Liver (tissue), 9 donors: ENCODE measurements around the gene ARL13B. TPM values are rescaled to one million over a fixed set of nuclear protein-coding genes. Genes with fewer than 3 reads are reported as not detected.
"Not testable (repeated sequence)": the region's sequence is repeated elsewhere in the genome, so short reads cannot be mapped to it uniquely, and the experiment has no call there.

Experiments
- DNase-seq: peaks from one replicate; pipeline ENCODE4 v3.0.0-alpha.2; 2017; ENCODE audit warnings: low spot score
- H3K27ac ChIP-seq, 2 donors: one replicate each; pipeline ENCODE4 v1.7.0; 2013; ENCODE audit warnings: inconsistent platforms in 2 of 2, low read length in 2 of 2, control low read depth in 1 of 2, low read depth in 1 of 2, mild to moderate bottlenecking in 1 of 2
- H3K27me3 ChIP-seq, 4 donors: one replicate each; pipeline versions ENCODE4 v1.6.1 to v1.7.0; 2013; ENCODE audit warnings: low read length in 3 of 4, inconsistent platforms in 1 of 4, mild to moderate bottlenecking in 1 of 4, moderate library complexity in 1 of 4; ENCODE audit not compliant: control insufficient read depth in 4 of 4, insufficient read depth in 4 of 4
- H3K36me3 ChIP-seq, 4 donors: one replicate each; pipeline versions ENCODE4 v1.6.1 to v1.7.0; 2013; ENCODE audit warnings: low read length in 3 of 4, mild to moderate bottlenecking in 3 of 4, low read depth in 1 of 4, moderate library complexity in 1 of 4; ENCODE audit not compliant: control insufficient read depth in 4 of 4, insufficient read depth in 3 of 4
- H3K4me1 ChIP-seq, 4 donors: one replicate each; pipeline versions ENCODE4 v1.6.1 to v1.7.0; 2013; ENCODE audit warnings: low read length in 3 of 4, mild to moderate bottlenecking in 3 of 4, moderate library complexity in 1 of 4; ENCODE audit not compliant: control insufficient read depth in 4 of 4, insufficient read depth in 4 of 4
- H3K4me3 ChIP-seq, 3 donors: one replicate each; pipeline versions ENCODE4 v1.6.1 to v1.7.0; 2013; ENCODE audit warnings: low read length in 3 of 3, control low read depth in 1 of 3, low read depth in 1 of 3, mild to moderate bottlenecking in 1 of 3
- H3K9ac ChIP-seq, 2 donors: one replicate each; pipeline ENCODE4 v1.7.0; 2013; ENCODE audit warnings: low read length in 2 of 2, mild to moderate bottlenecking in 2 of 2, moderate library complexity in 2 of 2, control low read depth in 1 of 2, low read depth in 1 of 2
- H3K9me3 ChIP-seq, 4 donors: one replicate each; pipeline versions ENCODE4 v1.6.1 to v1.7.0; 2013; ENCODE audit warnings: low read length in 3 of 4; ENCODE audit not compliant: control insufficient read depth in 4 of 4
- ATF3 ChIP-seq: IDR thresholded peaks from 2 replicates; pipeline ENCODE4 v1.6.1; 2016; ENCODE audit warnings: antibody characterized with exemption
- CTCF ChIP-seq: fragments of 150-350 bp; IDR thresholded peaks from 2 replicates; pipeline ENCODE4 v1.5.1; 2017; ENCODE audit warnings: improper control_type of control experiment, low read depth, low read length; ENCODE audit not compliant: missing input control
- FOXA1 ChIP-seq: IDR thresholded peaks from 2 replicates; pipeline ENCODE4 v1.6.1; 2016; ENCODE audit warnings: antibody characterized with exemption
- FOXA2 ChIP-seq: IDR thresholded peaks from 2 replicates; pipeline ENCODE4 v1.6.1; 2016; ENCODE audit warnings: antibody characterized with exemption
- GABPA ChIP-seq, 2 donors: IDR thresholded peaks in 1 of 2; conservative IDR thresholded peaks in 1 of 2; 2 replicates each; pipeline ENCODE4 v1.6.1; 2016; ENCODE audit warnings: antibody characterized with exemption in 2 of 2, mild to moderate bottlenecking in 1 of 2, moderate library complexity in 1 of 2
- HNF4A ChIP-seq, 2 donors: conservative IDR thresholded peaks; 2 replicates each; pipeline ENCODE4 v1.6.1; 2016; ENCODE audit warnings: antibody characterized with exemption in 2 of 2, mild to moderate bottlenecking in 2 of 2
- HNF4G ChIP-seq: IDR thresholded peaks from 2 replicates; pipeline ENCODE4 v1.6.1; 2016; ENCODE audit warnings: antibody characterized with exemption
- JUND ChIP-seq, 2 donors: IDR thresholded peaks; 2 replicates each; pipeline ENCODE4 v1.6.1; 2016; ENCODE audit warnings: antibody characterized with exemption in 2 of 2
- NR2F2 ChIP-seq: IDR thresholded peaks from 2 replicates; pipeline ENCODE4 v1.6.1; 2016; ENCODE audit warnings: antibody characterized with exemption
- RAD21 ChIP-seq, 2 donors: IDR thresholded peaks; 2 replicates each; pipeline ENCODE4 v1.6.1; 2016; ENCODE audit warnings: antibody characterized with exemption in 2 of 2, mild to moderate bottlenecking in 2 of 2
- REST ChIP-seq: IDR thresholded peaks from 2 replicates; pipeline ENCODE4 v1.6.1; 2016; ENCODE audit warnings: antibody characterized with exemption, mild to moderate bottlenecking
- RXRA ChIP-seq, 2 donors: IDR thresholded peaks; 2 replicates each; pipeline ENCODE4 v1.6.1; 2017 to 2018; ENCODE audit warnings: antibody characterized with exemption in 2 of 2, mild to moderate bottlenecking in 1 of 2
- SP1 ChIP-seq: IDR thresholded peaks from 2 replicates; pipeline ENCODE4 v1.6.1; 2018; ENCODE audit warnings: antibody characterized with exemption, mild to moderate bottlenecking
- TAF1 ChIP-seq: conservative IDR thresholded peaks from 2 replicates; pipeline ENCODE4 v1.6.1; 2016; ENCODE audit warnings: antibody characterized with exemption, mild to moderate bottlenecking
- YY1 ChIP-seq: IDR thresholded peaks from 2 replicates; pipeline ENCODE4 v1.6.1; 2016; ENCODE audit warnings: antibody characterized with exemption, mild to moderate bottlenecking
- ZBTB33 ChIP-seq: IDR thresholded peaks from 2 replicates; pipeline ENCODE4 v1.6.1; 2016; ENCODE audit warnings: antibody characterized with exemption
- WGBS: extraction: QIAGEN DNeasy Blood & Tissue Kit; methylation state at CpG from one replicate; pipeline ENCODE4 v1.1.7; 2013; 5-methylcytosine and 5-hydroxymethylcytosine counted together
- polyA plus RNA-seq, 2 donors: library from polyadenylated mRNA; stranded (reverse) in 1 of 2; unstranded in 1 of 2; fragments of 200-250 nt in 1 of 2; fragments of >200 nt in 1 of 2; fragmentation: Nextera tagmentation in 1 of 2; extraction: Ambion mirVana in 1 of 2; gene quantifications; one replicate each; pipeline versions ENCODE4 v1.2.1 to v1.2.3, GENCODE V29; 2013 to 2015
- total RNA-seq, 2 donors: library from RNA; depleted of rRNA; stranded (reverse); fragments of >200 nt; gene quantifications; one replicate each; pipeline ENCODE4 v1.2.3, GENCODE V29; 2014
- donor health status: healthy.
- donor health status: healthy.
- donor health status: healthy.
- donor health status: healthy.
- donor health status: healthy.

Gene ARL13B
- total and polyA plus RNA-seq, 4 donors = 3.0 to 5.8 (median 3.5) TPM

- TF ChIP-seq YY1 = no peak
- TF ChIP-seq JUND (IDR thresholded peaks at IDR 0.05) = no peak
- TF ChIP-seq FOXA2 = no peak
- TF ChIP-seq REST = no peak
- no peak for TF ChIP-seq ATF3
- TF ChIP-seq NR2F2 = no peak
- no peak for TF ChIP-seq HNF4A (conservative IDR thresholded peaks at IDR 0.05)
- TF ChIP-seq RXRA (IDR thresholded peaks at IDR 0.05) = no peak
- no peak for TF ChIP-seq ZBTB33
- 94% methylated on average over 3 of the region's 3 CpGs for WGBS
- Histone ChIP-seq H3K27ac (no peak overlapping the region), H3K4me1 (no peaks in the 10 kb centered on the region), H3K27me3 (no peaks in the 10 kb centered on the region), H3K4me3 (no peak overlapping the region), H3K36me3 (peaks cover 0 to 8% (median 2%) of the 10 kb centered on the region in 4 donors), H3K9me3 (no peaks in the 10 kb centered on the region), H3K9ac (no peak overlapping the region)
- no peak for DNase-seq
Measured at GRCh38 chr3:94076055-94076454, 96.1 kb downstream of the ARL13B start.

GRCh38 chr3:94080552-94080951, 100.6 kb downstream of the ARL13B start:
- not testable (repeated sequence) for H3K27me3 ChIP-seq, H3K27ac ChIP-seq, H3K9ac ChIP-seq, H3K4me3 ChIP-seq, H3K36me3 ChIP-seq, DNase-seq, H3K9me3 ChIP-seq, H3K4me1 ChIP-seq
- 93% methylated on average over 5 of the region's 5 CpGs for WGBS

GRCh38 chr3:94081884-94082283, 101.9 kb downstream of the ARL13B start:
- H3K4me1 ChIP-seq = no peaks in the 10 kb centered on the region
- no peak overlapping the region for H3K9ac ChIP-seq
- TF ChIP-seq JUND (IDR thresholded peaks at IDR 0.05) (no peak), GABPA (IDR thresholded peaks at IDR 0.05 in 1 of 2, conservative IDR thresholded peaks at IDR 0.05 in 1 of 2) (no peak), TAF1 (no peak), RAD21 (IDR thresholded peaks at IDR 0.05) (no peak), HNF4G (no peak), SP1 (no peak), FOXA1 (no peak), YY1 (no peak), CTCF (no peak), REST (no peak), RXRA (IDR thresholded peaks at IDR 0.05) (no peak), FOXA2 (no peak)
- DNase-seq = no peak
- no peak overlapping the region for H3K27ac ChIP-seq
- H3K36me3 ChIP-seq = peaks cover 0 to 6% (median 2%) of the 10 kb centered on the region in 4 donors
- H3K4me3 ChIP-seq = no peak overlapping the region
- no peaks in the 10 kb centered on the region for H3K27me3 ChIP-seq
- H3K9me3 ChIP-seq = no peaks in the 10 kb centered on the region
- WGBS = 88% methylated on average over 5 of the region's 5 CpGs
